NCI-H2029 treated with DMSO at 0.1 percent for 48 hours (cell line): ENCODE data around the gene CEP290.
A peak's percentile ranks its signal among the peaks of the same experiment; 100 is the strongest.

Experiments used
- DNase-seq: peaks from one replicate; lab custom pipeline; 2025; lab: John Stamatoyannopoulos, UW

CEP290 gene

GRCh38 chr12:88141774-88142609, at the start of gene CEP290, which contains the start of gene TMTC3:
CEP290 (minus strand) TSS chr12:88142088; CDS start chr12:88141307, 781 bp downstream.
TMTC3 (plus strand) TSS chr12:88142307; CDS start chr12:88148316, 6,009 bp downstream.
- DNase-seq = peak; percentile 99

GRCh38 chr12:88188180-88188579, 46.3 kb upstream of the CEP290 start:
- DNase-seq = no peak

- no peak for DNase-seq
These were observed 45.7 kb upstream of the CEP290 start for GRCh38 chr12:88187571-88187970.

- no peak for DNase-seq
These were observed 44.1 kb upstream of the CEP290 start for GRCh38 chr12:88185988-88186387.

- no peak for DNase-seq
These were observed 43.4 kb upstream of the CEP290 start for GRCh38 chr12:88185279-88185678.

- DNase-seq = no peak
These were observed 42.3 kb upstream of the CEP290 start for GRCh38 chr12:88184196-88184595.

- no peak for DNase-seq
These were observed 40.5 kb upstream of the CEP290 start for GRCh38 chr12:88182416-88182815.

- DNase-seq = no peak
These were observed 40.0 kb upstream of the CEP290 start for GRCh38 chr12:88181881-88182280.

GRCh38 chr12:88179436-88180014, 37.6 kb upstream of the CEP290 start:
- DNase-seq = no peak

GRCh38 chr12:88175544-88175943, 33.7 kb upstream of the CEP290 start:
- no peak for DNase-seq

- no peak for DNase-seq
These were observed 31.0 kb upstream of the CEP290 start for GRCh38 chr12:88172844-88173407.

GRCh38 chr12:88167384-88167783, 25.5 kb upstream of the CEP290 start:
- DNase-seq = no peak

- DNase-seq = no peak
These were observed 24.3 kb upstream of the CEP290 start for GRCh38 chr12:88166179-88166578.

- DNase-seq = no peak
These were observed 21.5 kb upstream of the CEP290 start for GRCh38 chr12:88163371-88163770.

GRCh38 chr12:88156075-88156654, 14.3 kb upstream of the CEP290 start:
- DNase-seq = no peak

- no peak for DNase-seq
These were observed 12.1 kb upstream of the CEP290 start for GRCh38 chr12:88153959-88154358.

- DNase-seq = no peak
These were observed 8.2 kb upstream of the CEP290 start for GRCh38 chr12:88150063-88150462.

- DNase-seq = no peak
These were observed 3.9 kb upstream of the CEP290 start for GRCh38 chr12:88145567-88146505.

GRCh38 chr12:88144546-88145468, 2.9 kb upstream of the CEP290 start:
- no peak for DNase-seq

- no peak for DNase-seq
These were observed 2.1 kb upstream of the CEP290 start for GRCh38 chr12:88144037-88144436.

GRCh38 chr12:88142610-88142991, 713 bp upstream of the CEP290 start:
- DNase-seq = no peak
